WTC11 (cell line): ENCODE measurements around the gene ZNF860. TPM values are rescaled to one million over a fixed set of nuclear protein-coding genes. Genes with fewer than 3 reads are reported as not detected.

Experiments used
- ATAC-seq: fragments of 200-7000 bp; cut with Tn5 transposase; 2 replicates; pipeline ENCODE4 v1.10.0; 2021; ENCODE audit warnings: mild to moderate bottlenecking, moderate library complexity
- CTCF ChIA-PET: fragments of 300-600 bp; sonication (Branson Sonifier 250); formaldehyde crosslinking; loops from one replicate; lab custom pipeline; 2021; ENCODE audit warnings: antibody characterized with exemption; lab: Charles Lee
- POLR2A ChIA-PET: fragments of 350-600 bp; sonication (Branson Sonifier 250); formaldehyde crosslinking; loops from one replicate; lab custom pipeline; 2021; ENCODE audit warnings: antibody characterized with exemption; lab: Charles Lee
- DNase-seq: peaks from one replicate; pipeline ENCODE4 v3.0.0; 2021; ENCODE audit warnings: low spot score
- H3K27ac Mint-ChIP-seq: 2 replicates; pipeline ENCODE4 v1.8.0; 2021; ENCODE audit warnings: mixed read lengths
- H3K27me3 Mint-ChIP-seq: 2 replicates; pipeline ENCODE4 v1.8.0; 2021; ENCODE audit warnings: low read depth, mild to moderate bottlenecking, moderate library complexity, mixed read lengths
- H3K36me3 Mint-ChIP-seq: 2 replicates; pipeline ENCODE4 v1.8.0; 2021; ENCODE audit warnings: mixed read lengths
- H3K4me1 Mint-ChIP-seq: 2 replicates; pipeline ENCODE4 v1.8.0; 2022; ENCODE audit warnings: mixed read lengths
- H3K4me3 Mint-ChIP-seq: 2 replicates; pipeline ENCODE4 v1.8.0; 2021; ENCODE audit warnings: mild to moderate bottlenecking, moderate library complexity, mixed read lengths
- H3K9me3 Mint-ChIP-seq: 2 replicates; pipeline ENCODE4 v1.8.0; 2021; ENCODE audit warnings: mixed read lengths
- CREB1 ChIP-seq: sonication (generic); formaldehyde crosslinking; IDR thresholded peaks from 2 replicates; pipeline ENCODE4 v1.8.0; 2023; ENCODE audit warnings: mild to moderate bottlenecking, missing genetic modification reagents
- E2F5 ChIP-seq: sonication (generic); formaldehyde crosslinking; IDR thresholded peaks from 2 replicates; pipeline ENCODE4 v1.8.1; 2022; ENCODE audit warnings: mild to moderate bottlenecking, moderate library complexity, missing genetic modification reagents
- GTF2I ChIP-seq: fragments of 250-450 bp; sonication (Bioruptor Pico); conservative IDR thresholded peaks from 2 replicates; pipeline ENCODE4 v1.4.0; 2021; ENCODE audit warnings: mild to moderate bottlenecking
- HMGA2 ChIP-seq: fragments of 250-450 bp; sonication (Bioruptor Pico); IDR thresholded peaks from 2 replicates; pipeline ENCODE4 v1.4.0; 2021; ENCODE audit warnings: mild to moderate bottlenecking, moderate library complexity
- NR3C1 ChIP-seq: sonication (generic); formaldehyde crosslinking; conservative IDR thresholded peaks from 2 replicates; pipeline ENCODE4 v1.8.1; 2023; ENCODE audit warnings: low read depth, mild to moderate bottlenecking, missing genetic modification reagents
- OVOL2 ChIP-seq: fragments of 250-450 bp; sonication (Bioruptor Pico); IDR thresholded peaks from 2 replicates; pipeline ENCODE4 v1.9.0; 2021; ENCODE audit warnings: mild to moderate bottlenecking, borderline replicate concordance
- PRRX2 ChIP-seq: fragments of 250-450 bp; sonication (Bioruptor Pico); IDR thresholded peaks from 2 replicates; pipeline ENCODE4 v1.8.0; 2021; ENCODE audit warnings: mild to moderate bottlenecking
- RORB ChIP-seq: fragments of 250-450 bp; sonication (Bioruptor Pico); IDR thresholded peaks from 2 replicates; pipeline ENCODE4 v1.9.0; 2021; ENCODE audit warnings: mild to moderate bottlenecking
- TCF7 ChIP-seq: sonication (generic); formaldehyde crosslinking; IDR thresholded peaks from 2 replicates; pipeline ENCODE4 v1.8.0; 2022; ENCODE audit warnings: mild to moderate bottlenecking, low read depth, missing genetic modification reagents, moderate library complexity
- TEAD1 ChIP-seq: sonication (generic); formaldehyde crosslinking; IDR thresholded peaks from 2 replicates; pipeline ENCODE4 v1.8.0; 2022; ENCODE audit warnings: mild to moderate bottlenecking, missing genetic modification reagents
- USF1 ChIP-seq: sonication (generic); formaldehyde crosslinking; IDR thresholded peaks from 2 replicates; pipeline ENCODE4 v1.8.0; 2022; ENCODE audit warnings: mild to moderate bottlenecking, missing genetic modification reagents
- ZBTB21 ChIP-seq: sonication (generic); formaldehyde crosslinking; IDR thresholded peaks from 2 replicates; pipeline ENCODE4 v1.8.1; 2023; ENCODE audit warnings: mild to moderate bottlenecking, missing genetic modification reagents, borderline replicate concordance
- ZNF121 ChIP-seq: sonication (generic); formaldehyde crosslinking; IDR thresholded peaks from 2 replicates; pipeline ENCODE4 v1.8.0; 2023; ENCODE audit warnings: missing genetic modification reagents
- ZNF138 ChIP-seq: sonication (generic); formaldehyde crosslinking; conservative IDR thresholded peaks from 2 replicates; pipeline ENCODE4 v1.8.1; 2022; ENCODE audit warnings: mild to moderate bottlenecking, moderate library complexity, missing genetic modification reagents
- ZNF232 ChIP-seq: sonication (generic); formaldehyde crosslinking; IDR thresholded peaks from 2 replicates; pipeline ENCODE4 v1.8.0; 2022; ENCODE audit warnings: mild to moderate bottlenecking, missing genetic modification reagents
- ZNF263 ChIP-seq: sonication (generic); formaldehyde crosslinking; IDR thresholded peaks from 2 replicates; pipeline ENCODE4 v1.8.1; 2022; ENCODE audit warnings: low read depth, mild to moderate bottlenecking, moderate library complexity, missing genetic modification reagents
- ZNF423 ChIP-seq: fragments of 250-450 bp; sonication (Bioruptor Pico); IDR thresholded peaks from 2 replicates; pipeline ENCODE4 v2.1.2; 2022; ENCODE audit warnings: mild to moderate bottlenecking, moderate library complexity
- total RNA-seq: library from RNA; stranded (reverse); gene quantifications from 3 replicates; pipeline ENCODE4 v1.2.3, GENCODE V29; 2021
- TF ChIP-seq, protein P1 (sequence below): sonication (generic); formaldehyde crosslinking; conservative IDR thresholded peaks from 2 replicates; pipeline ENCODE4 v1.8.1; 2023; ENCODE audit warnings: mild to moderate bottlenecking, low read depth, missing genetic modification reagents, moderate library complexity
- TF ChIP-seq, protein P2 (sequence below): sonication (generic); formaldehyde crosslinking; IDR thresholded peaks from 2 replicates; pipeline ENCODE4 v1.8.0; 2022; ENCODE audit warnings: missing genetic modification reagents
- TF ChIP-seq, protein P3 (sequence below): sonication (generic); formaldehyde crosslinking; IDR thresholded peaks from 2 replicates; pipeline ENCODE4 v1.8.1; 2022; ENCODE audit warnings: mild to moderate bottlenecking, missing genetic modification reagents, moderate library complexity, borderline replicate concordance

Gene ZNF860
- total RNA-seq, 1 experiment from 2014 or later = 6.5 TPM

DNA sequence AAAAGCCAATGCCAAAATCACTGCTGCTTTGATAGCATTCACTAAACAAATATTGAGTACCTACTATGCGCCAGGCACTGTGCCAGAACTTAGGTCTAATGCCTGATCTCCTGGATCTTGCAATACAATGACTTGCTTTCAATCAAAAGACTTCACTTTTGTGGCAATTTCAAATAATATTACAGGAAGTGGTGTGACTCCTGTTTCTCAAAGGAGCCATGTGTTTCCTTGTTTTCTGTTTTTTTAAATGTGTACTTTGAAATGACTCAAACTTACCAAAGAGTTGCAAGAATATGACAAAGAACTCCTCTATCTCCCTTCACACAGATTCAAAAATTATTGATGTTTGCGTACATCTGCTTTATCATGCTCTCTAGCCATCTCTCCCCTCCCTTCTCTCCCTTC, 18.7 kb upstream of the ZNF860 start (continued):
- TF ChIP-seq, protein P1, sequence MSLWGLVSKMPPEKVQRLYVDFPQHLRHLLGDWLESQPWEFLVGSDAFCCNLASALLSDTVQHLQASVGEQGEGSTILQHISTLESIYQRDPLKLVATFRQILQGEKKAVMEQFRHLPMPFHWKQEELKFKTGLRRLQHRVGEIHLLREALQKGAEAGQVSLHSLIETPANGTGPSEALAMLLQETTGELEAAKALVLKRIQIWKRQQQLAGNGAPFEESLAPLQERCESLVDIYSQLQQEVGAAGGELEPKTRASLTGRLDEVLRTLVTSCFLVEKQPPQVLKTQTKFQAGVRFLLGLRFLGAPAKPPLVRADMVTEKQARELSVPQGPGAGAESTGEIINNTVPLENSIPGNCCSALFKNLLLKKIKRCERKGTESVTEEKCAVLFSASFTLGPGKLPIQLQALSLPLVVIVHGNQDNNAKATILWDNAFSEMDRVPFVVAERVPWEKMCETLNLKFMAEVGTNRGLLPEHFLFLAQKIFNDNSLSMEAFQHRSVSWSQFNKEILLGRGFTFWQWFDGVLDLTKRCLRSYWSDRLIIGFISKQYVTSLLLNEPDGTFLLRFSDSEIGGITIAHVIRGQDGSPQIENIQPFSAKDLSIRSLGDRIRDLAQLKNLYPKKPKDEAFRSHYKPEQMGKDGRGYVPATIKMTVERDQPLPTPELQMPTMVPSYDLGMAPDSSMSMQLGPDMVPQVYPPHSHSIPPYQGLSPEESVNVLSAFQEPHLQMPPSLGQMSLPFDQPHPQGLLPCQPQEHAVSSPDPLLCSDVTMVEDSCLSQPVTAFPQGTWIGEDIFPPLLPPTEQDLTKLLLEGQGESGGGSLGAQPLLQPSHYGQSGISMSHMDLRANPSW (CRISPR knock-in tag) = no peak
- TF ChIP-seq ZNF263 (CRISPR knock-in tag) (no peak), GTF2I (CRISPR knock-in tag) (no peak), E2F5 (CRISPR knock-in tag) (no peak), NR3C1 (no peak)
- TF ChIP-seq, all 79 proteins: peak for 0

DNA sequence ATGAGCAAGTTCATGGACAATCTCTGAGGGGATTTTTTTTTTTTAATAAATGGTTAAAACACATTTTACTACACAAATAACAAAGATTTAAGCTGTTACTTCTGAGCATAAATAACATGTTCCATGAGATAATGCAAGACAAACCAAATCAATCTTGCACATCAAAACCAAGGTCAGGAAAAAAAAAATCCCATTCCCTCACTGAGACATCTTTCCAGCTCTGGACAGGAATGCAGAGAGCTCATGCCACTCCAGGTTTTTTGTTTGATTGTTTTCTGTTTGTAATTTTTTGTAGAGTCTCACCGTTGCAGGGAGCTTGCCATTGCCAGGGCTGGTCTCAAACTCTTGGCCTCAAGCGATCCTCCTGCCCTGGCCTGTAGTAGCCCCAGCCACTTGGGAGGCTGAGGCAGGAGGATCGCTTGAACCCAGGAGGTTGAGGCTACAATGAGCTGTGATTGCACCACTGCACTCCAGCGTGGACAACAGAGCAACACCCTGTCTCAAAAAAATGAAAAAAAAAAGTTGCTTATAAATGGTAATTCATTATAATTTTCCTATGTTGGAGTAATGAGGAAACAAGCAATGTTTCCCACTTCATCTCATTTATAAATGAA, 14.5 kb upstream of the ZNF860 start:
- DNase-seq (no peak), ATAC-seq (no peak)
- Mint-ChIP-seq H3K9me3 (no peaks in the 10 kb centered on the region), H3K36me3 (peaks cover 4% of the 10 kb centered on the region; the same call in 1 of the 2 replicates), H3K27ac (0 out of 2 replicates have a peak overlapping the region, but pooled peaks have one; percentile 51), H3K27me3 (no peaks in the 10 kb centered on the region), H3K4me3 (no peak overlapping the region), H3K4me1 (peaks cover 72% of the 10 kb centered on the region)
- ChIA-PET POLR2A (no interaction called here), CTCF (interaction anchor here (0.7 to 0.9 kb wide), 2 partner anchors 9 to 177 kb away, joined by 3 to 4 read pairs; no protein-coding TSS in a partner anchor)
- 0 out of 2 replicates have a peak, but pooled peaks have one; percentile 48 for TF ChIP-seq ZNF121 (CRISPR knock-in tag)
- TF ChIP-seq ZNF232 (CRISPR knock-in tag) = no peak
- no peak for TF ChIP-seq RORB (CRISPR knock-in tag)
- TF ChIP-seq, protein P2, sequence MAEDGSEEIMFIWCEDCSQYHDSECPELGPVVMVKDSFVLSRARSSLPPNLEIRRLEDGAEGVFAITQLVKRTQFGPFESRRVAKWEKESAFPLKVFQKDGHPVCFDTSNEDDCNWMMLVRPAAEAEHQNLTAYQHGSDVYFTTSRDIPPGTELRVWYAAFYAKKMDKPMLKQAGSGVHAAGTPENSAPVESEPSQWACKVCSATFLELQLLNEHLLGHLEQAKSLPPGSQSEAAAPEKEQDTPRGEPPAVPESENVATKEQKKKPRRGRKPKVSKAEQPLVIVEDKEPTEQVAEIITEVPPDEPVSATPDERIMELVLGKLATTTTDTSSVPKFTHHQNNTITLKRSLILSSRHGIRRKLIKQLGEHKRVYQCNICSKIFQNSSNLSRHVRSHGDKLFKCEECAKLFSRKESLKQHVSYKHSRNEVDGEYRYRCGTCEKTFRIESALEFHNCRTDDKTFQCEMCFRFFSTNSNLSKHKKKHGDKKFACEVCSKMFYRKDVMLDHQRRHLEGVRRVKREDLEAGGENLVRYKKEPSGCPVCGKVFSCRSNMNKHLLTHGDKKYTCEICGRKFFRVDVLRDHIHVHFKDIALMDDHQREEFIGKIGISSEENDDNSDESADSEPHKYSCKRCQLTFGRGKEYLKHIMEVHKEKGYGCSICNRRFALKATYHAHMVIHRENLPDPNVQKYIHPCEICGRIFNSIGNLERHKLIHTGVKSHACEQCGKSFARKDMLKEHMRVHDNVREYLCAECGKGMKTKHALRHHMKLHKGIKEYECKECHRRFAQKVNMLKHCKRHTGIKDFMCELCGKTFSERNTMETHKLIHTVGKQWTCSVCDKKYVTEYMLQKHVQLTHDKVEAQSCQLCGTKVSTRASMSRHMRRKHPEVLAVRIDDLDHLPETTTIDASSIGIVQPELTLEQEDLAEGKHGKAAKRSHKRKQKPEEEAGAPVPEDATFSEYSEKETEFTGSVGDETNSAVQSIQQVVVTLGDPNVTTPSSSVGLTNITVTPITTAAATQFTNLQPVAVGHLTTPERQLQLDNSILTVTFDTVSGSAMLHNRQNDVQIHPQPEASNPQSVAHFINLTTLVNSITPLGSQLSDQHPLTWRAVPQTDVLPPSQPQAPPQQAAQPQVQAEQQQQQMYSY (CRISPR knock-in tag) = peak; percentile 64
- no peak for TF ChIP-seq TEAD1

DNA sequence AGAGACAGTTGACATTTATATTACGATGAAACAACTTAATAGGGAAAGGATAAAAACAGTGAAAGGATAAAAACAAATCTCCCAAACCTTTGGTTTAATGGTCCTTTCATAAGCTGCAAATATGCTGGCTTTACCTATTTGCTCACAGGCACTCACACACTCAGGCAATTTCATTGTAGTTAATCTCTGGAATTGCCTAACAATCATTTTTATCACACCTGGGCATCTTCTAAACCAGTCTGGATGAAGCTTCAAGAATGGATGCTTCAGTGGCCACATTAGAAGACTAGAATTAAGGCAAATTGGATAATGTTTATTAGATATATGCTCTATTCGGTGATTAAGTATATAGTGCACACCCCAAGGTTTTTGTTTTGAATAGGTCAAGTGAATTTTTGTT, 14.0 kb upstream of the ZNF860 start:
- no peaks in the 10 kb centered on the region for H3K9me3 Mint-ChIP-seq
- no peaks in the 10 kb centered on the region for H3K27me3 Mint-ChIP-seq
- POLR2A ChIA-PET = no interaction called here
- peaks cover 4% of the 10 kb centered on the region; the same call in 1 of the 2 replicates for H3K36me3 Mint-ChIP-seq
- CTCF ChIA-PET = interaction anchor here (0.9 kb wide), 1 partner anchor 8 kb away, joined by 3 read pairs; no protein-coding TSS in a partner anchor
- H3K27ac Mint-ChIP-seq = no peak overlapping the region
- DNase-seq (no peak), ATAC-seq (no peak)
- H3K4me1 Mint-ChIP-seq = peaks cover 76% of the 10 kb centered on the region
- H3K4me3 Mint-ChIP-seq = no peak overlapping the region
- no peak for TF ChIP-seq OVOL2 (CRISPR knock-in tag)
- TF ChIP-seq ZNF138 (CRISPR knock-in tag) = no peak
- TF ChIP-seq, protein P2 (CRISPR knock-in tag) = no peak
- no peak for TF ChIP-seq ZNF263 (CRISPR knock-in tag)
- TF ChIP-seq ZBTB21 (CRISPR knock-in tag) = no peak
- TF ChIP-seq ZNF423 (CRISPR knock-in tag) = no peak
- no peak for TF ChIP-seq ZNF232 (CRISPR knock-in tag)
- no peak for TF ChIP-seq PRRX2 (CRISPR knock-in tag)
- no peak for TF ChIP-seq USF1 (CRISPR knock-in tag)
- TF ChIP-seq HMGA2 = no peak
- TF ChIP-seq, protein P3, sequence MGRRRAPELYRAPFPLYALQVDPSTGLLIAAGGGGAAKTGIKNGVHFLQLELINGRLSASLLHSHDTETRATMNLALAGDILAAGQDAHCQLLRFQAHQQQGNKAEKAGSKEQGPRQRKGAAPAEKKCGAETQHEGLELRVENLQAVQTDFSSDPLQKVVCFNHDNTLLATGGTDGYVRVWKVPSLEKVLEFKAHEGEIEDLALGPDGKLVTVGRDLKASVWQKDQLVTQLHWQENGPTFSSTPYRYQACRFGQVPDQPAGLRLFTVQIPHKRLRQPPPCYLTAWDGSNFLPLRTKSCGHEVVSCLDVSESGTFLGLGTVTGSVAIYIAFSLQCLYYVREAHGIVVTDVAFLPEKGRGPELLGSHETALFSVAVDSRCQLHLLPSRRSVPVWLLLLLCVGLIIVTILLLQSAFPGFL (CRISPR knock-in tag) = no peak
- no peak for TF ChIP-seq TCF7 (CRISPR knock-in tag)
- no peak for TF ChIP-seq CREB1 (CRISPR knock-in tag)
